NOMO-1 treated with DMSO at 0.1 percent for 48 hours (cell line): ENCODE measurements around the gene NDFIP2.
"Not testable (repeated sequence)": the region's sequence is repeated elsewhere in the genome, so short reads cannot be mapped to it uniquely, and the experiment has no call there.

Source experiments
- DNase-seq: peaks from one replicate; lab custom pipeline; 2025; ENCODE audit not compliant: unreplicated experiment; lab: John Stamatoyannopoulos, UW

Gene NDFIP2

DNA sequence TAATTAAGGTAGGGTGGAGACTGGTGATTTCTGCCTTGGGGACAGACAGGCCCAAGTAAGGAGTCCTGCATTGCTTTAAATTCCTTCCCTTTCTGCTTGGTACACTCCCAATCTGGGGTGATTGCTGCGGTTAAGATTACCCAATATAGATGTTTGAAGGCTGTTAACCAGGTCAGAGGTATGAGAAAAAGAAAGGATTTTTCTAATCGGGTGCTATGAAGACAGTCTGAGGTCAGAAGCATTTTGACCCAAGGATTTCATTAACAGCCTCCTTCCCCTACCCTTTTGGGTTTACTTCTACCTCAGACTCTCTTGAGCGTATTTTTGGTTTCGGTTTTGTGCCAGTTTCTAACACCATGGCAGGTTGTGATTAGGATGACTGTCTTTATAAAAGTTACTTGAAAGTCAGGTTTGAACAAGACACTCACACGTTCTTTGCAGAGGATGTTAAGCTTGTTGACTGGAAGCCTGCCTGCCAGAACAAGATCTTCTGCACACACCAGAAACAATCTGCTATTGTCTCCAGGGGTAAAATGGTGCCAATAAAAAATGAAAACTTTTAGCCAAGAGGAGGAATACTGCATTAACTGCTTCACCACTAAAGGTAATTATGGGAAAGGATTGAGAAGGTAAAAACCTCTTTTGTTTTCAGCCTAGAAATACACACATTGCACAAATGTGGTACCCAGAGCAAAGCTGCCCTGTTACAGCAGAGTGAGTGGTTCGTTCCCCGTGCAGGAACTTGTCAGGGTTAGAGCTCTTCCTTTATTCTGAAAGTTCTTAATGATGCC lies 108.8 kb downstream of the NDFIP2 start:
- DNase-seq: peak; percentile 73

DNA sequence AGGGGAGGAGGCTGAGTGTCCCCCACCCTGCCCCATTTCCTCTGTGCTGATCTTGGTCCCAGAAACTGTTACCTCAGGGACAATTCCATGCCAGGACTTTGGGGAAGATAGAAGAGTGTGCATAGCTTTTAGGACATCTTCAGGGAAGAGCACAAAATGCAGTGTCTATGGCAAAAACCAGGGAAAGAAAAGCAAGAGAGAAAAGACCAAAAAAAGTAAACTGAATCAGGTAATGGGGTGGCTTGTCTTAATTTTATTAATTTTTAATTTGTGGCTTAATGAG lies 109.4 kb downstream of the NDFIP2 start:
- DNase-seq: no peak

GRCh38 chr13:79591493-79591892 lies 110.5 kb downstream of the NDFIP2 start:
- no peak for DNase-seq

- DNase-seq: no peak
These were observed 112.2 kb downstream of the NDFIP2 start for GRCh38 chr13:79593121-79593520.

DNA sequence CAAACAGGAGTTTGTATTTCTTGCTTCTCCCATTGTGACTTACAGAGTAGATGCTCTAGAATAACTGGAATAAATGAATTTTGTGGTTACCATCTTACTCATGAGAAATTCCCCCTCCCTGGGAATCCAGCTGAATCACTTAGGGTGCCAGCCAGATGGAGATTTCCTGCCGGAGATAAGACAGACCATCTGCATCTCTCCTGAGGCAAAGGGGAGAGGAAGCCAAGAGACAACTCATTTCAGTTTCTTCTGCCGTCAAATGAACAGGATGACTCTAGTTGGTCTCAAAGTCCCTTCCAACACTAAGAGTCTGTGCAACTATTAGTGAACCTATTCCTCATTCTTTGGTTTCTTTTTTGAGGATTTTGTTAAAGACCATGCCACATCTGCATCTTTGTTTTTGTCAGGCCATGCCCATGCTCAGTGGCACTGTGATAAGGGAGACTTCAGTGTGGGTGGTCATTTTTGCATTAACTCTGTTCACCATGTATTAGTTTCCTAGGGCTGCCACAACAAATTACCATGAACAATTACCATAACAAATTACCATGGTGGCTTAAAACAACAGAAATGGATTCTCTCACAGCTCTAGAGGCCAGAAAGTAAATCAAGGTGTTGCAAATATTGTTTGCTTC lies 112.8 kb downstream of the NDFIP2 start:
- no peak for DNase-seq

- DNase-seq: not testable (repeated sequence)
These were observed 119.2 kb downstream of the NDFIP2 start for GRCh38 chr13:79600146-79600545.

GRCh38 chr13:79602936-79603335 lies 122.0 kb downstream of the NDFIP2 start:
- no peak for DNase-seq

DNA sequence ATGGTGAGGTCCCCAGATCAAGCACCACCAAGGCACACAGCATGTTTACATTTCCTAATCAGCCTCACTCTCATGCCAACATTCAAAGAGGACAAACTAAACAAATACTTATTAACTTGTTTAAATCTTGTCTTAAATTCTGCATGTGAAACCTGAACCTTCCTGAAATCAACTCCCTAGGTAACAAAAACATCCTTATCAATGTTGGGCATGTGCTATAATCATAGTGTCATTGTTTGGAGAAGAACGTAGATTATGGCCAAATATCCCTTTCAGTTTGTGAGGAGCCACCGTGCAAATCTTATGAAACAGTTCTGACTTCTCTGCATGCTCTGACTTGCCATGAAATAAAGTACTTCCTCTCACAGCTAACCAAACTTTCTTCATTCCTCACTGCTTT lies 123.8 kb downstream of the NDFIP2 start:
- DNase-seq: peak; percentile 92
